Liver (tissue), 9 donors: ENCODE measurements around the gene TRIM71. TPM values are rescaled to one million over a fixed set of nuclear protein-coding genes. Genes with fewer than 3 reads are reported as not detected.

ENCODE experiments used
- DNase-seq: peaks from one replicate; pipeline ENCODE4 v3.0.0-alpha.2; 2017; ENCODE audit warnings: low spot score
- H3K27ac ChIP-seq, 2 donors: one replicate each; pipeline ENCODE4 v1.7.0; 2013; ENCODE audit warnings: inconsistent platforms in 2 of 2, low read length in 2 of 2, control low read depth in 1 of 2, low read depth in 1 of 2, mild to moderate bottlenecking in 1 of 2
- H3K27me3 ChIP-seq, 4 donors: one replicate each; pipeline versions ENCODE4 v1.6.1 to v1.7.0; 2013; ENCODE audit warnings: low read length in 3 of 4, inconsistent platforms in 1 of 4, mild to moderate bottlenecking in 1 of 4, moderate library complexity in 1 of 4; ENCODE audit not compliant: control insufficient read depth in 4 of 4, insufficient read depth in 4 of 4
- H3K36me3 ChIP-seq, 4 donors: one replicate each; pipeline versions ENCODE4 v1.6.1 to v1.7.0; 2013; ENCODE audit warnings: low read length in 3 of 4, mild to moderate bottlenecking in 3 of 4, low read depth in 1 of 4, moderate library complexity in 1 of 4; ENCODE audit not compliant: control insufficient read depth in 4 of 4, insufficient read depth in 3 of 4
- H3K4me1 ChIP-seq, 4 donors: one replicate each; pipeline versions ENCODE4 v1.6.1 to v1.7.0; 2013; ENCODE audit warnings: low read length in 3 of 4, mild to moderate bottlenecking in 3 of 4, moderate library complexity in 1 of 4; ENCODE audit not compliant: control insufficient read depth in 4 of 4, insufficient read depth in 4 of 4
- H3K4me3 ChIP-seq, 3 donors: one replicate each; pipeline versions ENCODE4 v1.6.1 to v1.7.0; 2013; ENCODE audit warnings: low read length in 3 of 3, control low read depth in 1 of 3, low read depth in 1 of 3, mild to moderate bottlenecking in 1 of 3
- H3K9ac ChIP-seq, 2 donors: one replicate each; pipeline ENCODE4 v1.7.0; 2013; ENCODE audit warnings: low read length in 2 of 2, mild to moderate bottlenecking in 2 of 2, moderate library complexity in 2 of 2, control low read depth in 1 of 2, low read depth in 1 of 2
- H3K9me3 ChIP-seq, 4 donors: one replicate each; pipeline versions ENCODE4 v1.6.1 to v1.7.0; 2013; ENCODE audit warnings: low read length in 3 of 4; ENCODE audit not compliant: control insufficient read depth in 4 of 4
- ATF3 ChIP-seq: IDR thresholded peaks from 2 replicates; pipeline ENCODE4 v1.6.1; 2016; ENCODE audit warnings: antibody characterized with exemption
- CTCF ChIP-seq: fragments of 150-350 bp; IDR thresholded peaks from 2 replicates; pipeline ENCODE4 v1.5.1; 2017; ENCODE audit warnings: improper control_type of control experiment, low read depth, low read length; ENCODE audit not compliant: missing input control
- EGR1 ChIP-seq, 2 donors: IDR thresholded peaks; 2 replicates each; pipeline ENCODE4 v1.6.1; 2016 to 2018; ENCODE audit warnings: antibody characterized with exemption in 2 of 2, low read depth in 2 of 2
- FOXA1 ChIP-seq: IDR thresholded peaks from 2 replicates; pipeline ENCODE4 v1.6.1; 2016; ENCODE audit warnings: antibody characterized with exemption
- FOXA2 ChIP-seq: IDR thresholded peaks from 2 replicates; pipeline ENCODE4 v1.6.1; 2016; ENCODE audit warnings: antibody characterized with exemption
- GABPA ChIP-seq, 2 donors: IDR thresholded peaks in 1 of 2; conservative IDR thresholded peaks in 1 of 2; 2 replicates each; pipeline ENCODE4 v1.6.1; 2016; ENCODE audit warnings: antibody characterized with exemption in 2 of 2, mild to moderate bottlenecking in 1 of 2, moderate library complexity in 1 of 2
- HNF4A ChIP-seq, 2 donors: conservative IDR thresholded peaks; 2 replicates each; pipeline ENCODE4 v1.6.1; 2016; ENCODE audit warnings: antibody characterized with exemption in 2 of 2, mild to moderate bottlenecking in 2 of 2
- HNF4G ChIP-seq: IDR thresholded peaks from 2 replicates; pipeline ENCODE4 v1.6.1; 2016; ENCODE audit warnings: antibody characterized with exemption
- JUND ChIP-seq, 2 donors: IDR thresholded peaks; 2 replicates each; pipeline ENCODE4 v1.6.1; 2016; ENCODE audit warnings: antibody characterized with exemption in 2 of 2
- MAX ChIP-seq: IDR thresholded peaks from 2 replicates; pipeline ENCODE4 v1.6.1; 2016; ENCODE audit warnings: antibody characterized with exemption
- NR2F2 ChIP-seq: IDR thresholded peaks from 2 replicates; pipeline ENCODE4 v1.6.1; 2016; ENCODE audit warnings: antibody characterized with exemption
- RAD21 ChIP-seq, 2 donors: IDR thresholded peaks; 2 replicates each; pipeline ENCODE4 v1.6.1; 2016; ENCODE audit warnings: antibody characterized with exemption in 2 of 2, mild to moderate bottlenecking in 2 of 2
- REST ChIP-seq: IDR thresholded peaks from 2 replicates; pipeline ENCODE4 v1.6.1; 2016; ENCODE audit warnings: antibody characterized with exemption, mild to moderate bottlenecking
- RXRA ChIP-seq, 2 donors: IDR thresholded peaks; 2 replicates each; pipeline ENCODE4 v1.6.1; 2017 to 2018; ENCODE audit warnings: antibody characterized with exemption in 2 of 2, mild to moderate bottlenecking in 1 of 2
- SP1 ChIP-seq: IDR thresholded peaks from 2 replicates; pipeline ENCODE4 v1.6.1; 2018; ENCODE audit warnings: antibody characterized with exemption, mild to moderate bottlenecking
- TAF1 ChIP-seq: conservative IDR thresholded peaks from 2 replicates; pipeline ENCODE4 v1.6.1; 2016; ENCODE audit warnings: antibody characterized with exemption, mild to moderate bottlenecking
- YY1 ChIP-seq: IDR thresholded peaks from 2 replicates; pipeline ENCODE4 v1.6.1; 2016; ENCODE audit warnings: antibody characterized with exemption, mild to moderate bottlenecking
- ZBTB33 ChIP-seq: IDR thresholded peaks from 2 replicates; pipeline ENCODE4 v1.6.1; 2016; ENCODE audit warnings: antibody characterized with exemption
- whole genome bisulfite sequencing: extraction: QIAGEN DNeasy Blood & Tissue Kit; methylation state at CpG from one replicate; pipeline ENCODE4 v1.1.7; 2013; 5-methylcytosine and 5-hydroxymethylcytosine counted together
- polyA plus RNA-seq, 2 donors: library from polyadenylated mRNA; stranded (reverse) in 1 of 2; unstranded in 1 of 2; fragments of 200-250 nt in 1 of 2; fragments of >200 nt in 1 of 2; fragmentation: Nextera tagmentation in 1 of 2; extraction: Ambion mirVana in 1 of 2; gene quantifications; one replicate each; pipeline versions ENCODE4 v1.2.1 to v1.2.3, GENCODE V29; 2013 to 2015
- total RNA-seq, 2 donors: library from RNA; depleted of rRNA; stranded (reverse); fragments of >200 nt; gene quantifications; one replicate each; pipeline ENCODE4 v1.2.3, GENCODE V29; 2014
- donor health status: healthy.
- donor health status: healthy.
- donor health status: healthy.
- donor health status: healthy.
- donor health status: healthy.

Gene TRIM71
- total and polyA plus RNA-seq, 4 donors, result under 0.01 to 9.1 TPM; not detected in 2

- WGBS, result 38% methylated on average over 41 of the region's 41 CpGs
- Histone ChIP-seq H3K9me3 (peaks cover 0 to 15% (median 0%) of the 10 kb centered on the region in 4 donors), H3K9ac (no peak overlapping the region), H3K27ac (no peak overlapping the region), H3K4me1 (peaks cover 16 to 30% (median 21%) of the 10 kb centered on the region in 4 donors), H3K4me3 (no peak overlapping the region), H3K36me3 (no peaks in the 10 kb centered on the region), H3K27me3 (peaks cover 2 to 33% (median 21%) of the 10 kb centered on the region in 4 donors)
- TF ChIP-seq NR2F2 (no peak), CTCF (no peak), RAD21 (IDR thresholded peaks at IDR 0.05) (no peak), YY1 (no peak), MAX (no peak), FOXA2 (no peak), JUND (IDR thresholded peaks at IDR 0.05) (no peak), REST (no peak), HNF4A (conservative IDR thresholded peaks at IDR 0.05) (no peak), GABPA (IDR thresholded peaks at IDR 0.05 in 1 of 2, conservative IDR thresholded peaks at IDR 0.05 in 1 of 2) (no peak), RXRA (IDR thresholded peaks at IDR 0.05) (no peak), HNF4G (no peak), ZBTB33 (no peak), EGR1 (IDR thresholded peaks at IDR 0.05; ENCODE audit: low read depth in 2 of 2) (no peak), TAF1 (no peak), SP1 (no peak), ATF3 (no peak), FOXA1 (no peak)
- no peak for DNase-seq
Measured at GRCh38 chr3:32819551-32820348, 2.0 kb downstream of the TRIM71 start.
